Melanocyte of skin (primary cell): Measurements from ENCODE around the gene BRINP3. TPM values are rescaled to one million over a fixed set of nuclear protein-coding genes. Genes with fewer than 3 reads are reported as not detected.

Source experiments
- total RNA-seq, 2 donors: library from RNA; depleted of rRNA; stranded (reverse); fragments of >200 nt; gene quantifications; 2 replicates each; pipeline ENCODE4 v1.2.3, GENCODE V29; 2012

The BRINP3 gene
- not detected for total RNA-seq

DNA sequence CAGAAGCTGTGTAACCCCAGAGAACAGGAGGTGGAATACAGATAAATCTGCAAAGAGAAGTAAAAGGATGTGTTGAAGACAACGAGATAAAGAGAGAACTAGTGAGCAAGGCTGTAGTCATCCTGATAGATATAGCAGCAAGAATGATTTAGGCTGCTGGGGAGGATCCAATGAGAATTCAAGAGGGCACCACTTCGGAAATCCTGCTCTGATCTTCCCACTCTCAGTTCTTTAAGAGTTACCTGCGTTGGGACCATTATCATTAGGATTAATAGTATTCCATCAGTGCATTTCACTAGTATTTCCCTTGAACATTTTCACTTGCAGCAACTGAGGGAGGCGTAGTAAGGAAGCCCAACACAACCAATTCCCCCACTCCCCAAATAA lies at the start of gene BRINP3:
Gene BRINP3 (minus strand): TSS at position 103 of the 387 bp plus-strand sequence.

